ENCODE measurements around the gene GIT2.

Gene GIT2

DNA sequence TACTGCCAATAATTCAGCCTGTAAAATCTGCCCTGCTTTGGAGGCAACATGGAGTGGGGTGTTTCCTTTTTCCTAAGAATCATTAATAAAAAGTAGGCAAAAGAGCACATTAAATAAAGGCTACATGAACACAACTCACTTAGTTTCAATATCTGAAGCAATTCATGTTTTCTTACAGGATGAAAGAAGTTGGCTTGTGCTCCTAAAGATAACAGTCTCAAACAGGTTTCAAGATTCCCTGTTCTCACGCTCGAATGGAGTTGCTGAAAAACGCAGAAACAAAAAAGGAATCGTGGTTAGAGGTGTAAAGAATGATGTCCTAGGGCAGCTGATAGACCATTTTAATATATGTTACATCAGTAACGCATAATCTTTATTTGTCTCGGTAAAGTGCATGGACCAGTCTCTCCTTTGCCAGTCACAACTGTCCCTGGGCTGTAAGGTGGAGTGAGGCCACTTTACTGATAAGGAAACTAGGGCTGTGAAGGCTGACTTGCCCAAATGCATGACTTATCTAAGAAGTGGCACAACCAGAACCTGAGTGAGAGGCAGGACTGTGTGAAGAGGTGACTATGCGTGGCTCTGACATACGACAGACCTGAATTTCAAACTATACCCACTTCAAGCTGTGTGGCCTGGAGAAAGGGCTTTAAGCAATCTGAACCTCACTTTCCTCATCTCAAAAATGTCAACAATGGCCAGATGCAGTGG, 12.6 kb downstream of the GIT2 start:
- DNase-seq, result no peak

DNA sequence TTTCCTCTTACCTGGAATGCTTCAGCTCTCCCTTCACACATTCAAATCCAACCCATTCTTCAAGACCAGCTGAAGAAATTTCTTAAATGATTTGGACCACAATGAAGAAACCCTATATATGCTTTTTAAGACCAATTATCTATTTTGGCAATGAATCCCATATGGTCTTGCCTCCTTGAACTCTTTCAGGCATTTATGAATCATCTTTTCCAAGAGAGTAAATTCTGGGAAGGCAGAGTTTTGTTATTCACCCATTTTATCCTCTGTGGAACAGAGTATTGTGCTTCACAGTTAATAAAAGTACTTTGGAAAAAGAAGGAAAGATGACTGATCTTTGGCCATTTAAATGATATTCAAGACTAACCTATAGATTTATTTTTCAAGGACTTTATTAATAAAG, 14.0 kb downstream of the GIT2 start:
- DNase-seq, result no peak

DNA sequence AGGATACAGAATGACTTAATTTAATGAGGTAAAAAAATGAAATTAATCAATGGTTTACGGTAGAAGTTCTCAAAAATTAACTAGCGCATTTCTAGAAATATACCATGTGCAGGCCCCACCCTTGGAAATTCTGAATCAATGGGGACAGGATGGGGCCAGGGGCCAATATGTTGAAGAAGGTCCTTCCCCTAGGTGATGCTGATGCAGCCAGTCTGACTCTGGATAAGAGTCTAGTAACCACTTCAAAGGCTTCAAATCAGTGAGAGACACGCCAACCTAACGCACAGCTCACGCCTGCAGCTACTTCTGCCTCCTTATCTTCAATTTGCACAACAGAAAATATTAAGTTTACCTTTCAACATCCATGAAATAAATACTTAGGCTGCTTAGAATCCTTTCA, 14.9 kb downstream of the GIT2 start:
- DNase-seq, result no peak

GRCh38 chr12:109972821-109973220, 23.3 kb downstream of the GIT2 start:
- DNase-seq, result no peak

- DNase-seq, result no peak
Measured at GRCh38 chr12:109968801-109969200, 27.4 kb downstream of the GIT2 start.

DNA sequence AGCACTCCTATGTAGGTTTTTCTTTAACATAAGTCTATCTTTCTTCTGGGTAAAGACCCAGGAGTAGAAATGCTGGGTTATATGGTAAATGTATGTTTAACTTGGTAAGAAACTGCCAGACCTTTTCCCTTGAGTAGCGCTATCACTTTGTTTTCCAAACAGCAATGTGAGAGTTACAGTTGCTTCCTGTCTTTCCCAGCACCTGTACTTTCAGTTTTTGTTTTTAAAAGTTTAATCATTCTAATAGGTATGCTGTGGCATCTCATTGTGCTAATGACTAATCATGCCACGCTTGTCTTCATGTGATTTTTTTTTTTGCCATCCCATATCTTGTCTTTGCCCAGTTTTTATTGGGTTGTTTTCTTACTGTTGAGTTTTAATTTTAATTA, 28.1 kb downstream of the GIT2 start:
- no peak for DNase-seq

DNA sequence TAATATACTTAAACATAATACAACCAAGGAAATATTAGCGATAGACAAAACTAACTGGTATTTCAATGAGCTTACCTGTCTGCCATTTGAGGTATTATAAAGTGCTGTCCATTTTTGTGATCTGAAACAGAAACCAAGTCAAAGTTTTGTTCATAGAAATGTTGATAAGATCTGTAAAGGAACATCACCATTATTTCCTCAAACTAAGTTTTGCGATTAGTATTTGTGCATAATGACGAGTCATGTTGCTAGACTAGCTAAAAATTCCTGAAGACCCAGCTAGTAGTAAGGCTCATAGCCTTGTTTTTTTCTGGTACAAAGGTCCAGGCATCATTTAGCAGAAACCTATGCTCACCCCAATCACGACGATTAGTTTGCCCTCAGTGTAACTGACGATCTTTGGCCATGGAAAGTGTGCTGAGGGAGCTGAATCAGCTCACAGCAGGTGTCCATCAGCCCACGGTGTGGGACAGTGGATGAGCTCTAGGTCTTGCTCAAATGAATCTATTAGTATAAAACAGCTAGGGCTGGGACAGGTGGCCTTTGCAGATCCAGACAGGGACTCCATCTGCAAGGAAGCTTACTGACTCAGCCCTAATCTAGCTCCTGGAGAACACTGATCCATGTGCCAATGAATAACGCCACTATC, 28.7 kb downstream of the GIT2 start:
- no peak for DNase-seq

DNA sequence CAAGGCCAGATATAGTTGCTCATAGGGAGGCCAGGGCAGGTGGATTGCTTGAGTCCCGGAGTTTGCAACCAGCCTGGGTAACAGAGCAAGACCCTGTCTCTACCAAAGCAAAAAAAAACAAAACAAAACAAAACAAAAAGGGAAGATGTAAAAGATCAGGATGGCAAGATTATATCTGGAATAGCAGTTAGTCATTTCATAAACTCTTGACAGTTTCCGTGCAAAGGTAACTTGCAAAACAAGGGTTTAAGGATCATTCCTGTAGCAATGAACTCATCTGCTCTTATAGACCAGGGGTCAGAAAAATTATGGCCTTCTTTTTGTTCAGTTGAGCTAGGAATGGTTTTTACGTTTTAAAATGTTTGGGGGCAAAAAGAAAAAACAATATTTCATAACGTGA, 29.6 kb downstream of the GIT2 start:
- DNase-seq, result no peak

DNA sequence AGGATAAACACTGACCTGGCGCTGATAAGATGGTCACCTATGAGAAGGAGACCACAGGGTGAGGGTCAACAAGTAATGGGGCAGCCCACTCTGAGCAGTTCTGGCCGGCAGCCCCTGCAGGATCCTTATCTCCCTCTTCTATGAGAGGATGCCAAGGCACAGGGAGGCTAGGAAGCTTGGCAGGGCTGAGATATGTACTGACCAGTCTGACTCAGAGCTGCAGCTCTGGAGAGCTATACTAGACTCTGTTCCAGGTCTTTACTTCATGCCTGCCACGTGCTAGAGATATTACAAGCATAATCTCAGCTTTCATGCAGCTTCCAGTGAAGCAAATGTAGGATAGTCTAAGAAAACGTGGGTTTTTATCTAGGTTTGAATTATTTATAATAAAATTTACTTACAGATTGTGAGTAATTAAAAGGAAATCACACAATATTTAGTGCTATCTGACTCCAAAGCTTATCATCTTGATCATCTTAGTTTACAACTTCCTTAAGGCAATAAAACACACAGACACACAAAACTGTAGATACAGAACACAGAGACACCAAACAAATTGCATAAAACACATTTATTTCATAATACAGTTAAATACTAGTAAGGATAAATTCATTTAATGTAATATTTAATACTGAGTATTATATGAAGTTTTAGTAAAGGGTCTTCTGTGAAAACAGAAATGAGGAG, 32.3 kb downstream of the GIT2 start:
- DNase-seq, result no peak

DNA sequence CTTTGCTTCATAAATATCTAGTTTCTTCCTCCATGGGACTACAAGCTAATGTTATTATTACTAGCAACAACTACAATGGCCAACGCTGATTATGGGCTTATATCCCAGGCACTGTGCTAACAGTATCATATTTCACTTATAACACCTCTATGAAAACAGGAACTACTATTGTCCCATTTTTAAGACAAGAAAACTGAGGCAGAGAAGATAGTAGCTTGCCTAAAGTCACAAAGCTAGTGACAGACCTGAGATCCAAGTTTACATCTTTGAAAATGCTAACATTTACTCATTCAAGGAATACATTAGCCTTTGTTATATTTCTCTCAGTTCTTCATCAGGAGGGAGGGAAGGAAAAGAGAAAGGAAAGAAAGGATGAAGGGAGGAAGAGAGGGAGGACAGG, 32.8 kb downstream of the GIT2 start:
- no peak for DNase-seq

DNA sequence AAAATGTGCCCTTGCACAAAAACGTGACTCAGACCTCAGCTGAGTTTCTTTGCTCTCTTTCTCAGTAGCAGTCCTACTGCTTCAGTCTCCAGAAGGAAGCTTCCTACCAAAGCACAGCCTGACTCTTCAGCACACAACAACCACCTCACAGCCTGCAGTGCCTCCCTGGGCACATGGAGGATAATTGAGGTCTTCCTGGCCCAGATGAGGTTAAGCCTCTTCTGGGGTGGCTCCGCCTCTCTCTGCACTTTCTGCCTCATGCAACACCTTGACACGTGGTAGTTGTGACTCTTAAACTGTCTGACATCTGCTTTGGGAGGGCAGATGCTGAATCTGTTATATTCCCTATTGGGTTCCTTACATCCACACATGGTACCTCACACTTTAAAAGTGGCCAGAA, 33.8 kb downstream of the GIT2 start:
- DNase-seq, result no peak

DNA sequence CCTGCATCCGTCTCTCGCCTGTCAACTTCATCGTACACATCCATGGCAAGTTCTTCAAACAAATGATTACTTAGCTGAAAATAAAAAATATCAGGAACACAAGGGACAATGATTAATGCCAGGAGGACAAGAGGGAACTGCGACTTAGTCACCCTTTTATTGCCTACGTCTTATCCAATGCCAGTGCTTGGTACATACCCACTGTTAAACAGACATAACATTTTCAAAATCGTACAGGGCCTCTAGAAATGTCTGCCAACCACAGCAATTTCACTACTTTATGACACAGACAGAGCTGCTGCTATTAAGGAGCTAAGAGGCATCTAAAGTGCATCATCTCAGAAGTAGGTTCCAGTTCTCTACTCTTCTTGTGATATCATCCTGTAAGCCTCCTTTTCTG, 34.6 kb downstream of the GIT2 start:
- no peak for DNase-seq

GRCh38 chr12:109961201-109961600, 35.0 kb downstream of the GIT2 start:
- DNase-seq, result peak in 5 of 51 donors; percentile 8 to 21 (median 15)

DNA sequence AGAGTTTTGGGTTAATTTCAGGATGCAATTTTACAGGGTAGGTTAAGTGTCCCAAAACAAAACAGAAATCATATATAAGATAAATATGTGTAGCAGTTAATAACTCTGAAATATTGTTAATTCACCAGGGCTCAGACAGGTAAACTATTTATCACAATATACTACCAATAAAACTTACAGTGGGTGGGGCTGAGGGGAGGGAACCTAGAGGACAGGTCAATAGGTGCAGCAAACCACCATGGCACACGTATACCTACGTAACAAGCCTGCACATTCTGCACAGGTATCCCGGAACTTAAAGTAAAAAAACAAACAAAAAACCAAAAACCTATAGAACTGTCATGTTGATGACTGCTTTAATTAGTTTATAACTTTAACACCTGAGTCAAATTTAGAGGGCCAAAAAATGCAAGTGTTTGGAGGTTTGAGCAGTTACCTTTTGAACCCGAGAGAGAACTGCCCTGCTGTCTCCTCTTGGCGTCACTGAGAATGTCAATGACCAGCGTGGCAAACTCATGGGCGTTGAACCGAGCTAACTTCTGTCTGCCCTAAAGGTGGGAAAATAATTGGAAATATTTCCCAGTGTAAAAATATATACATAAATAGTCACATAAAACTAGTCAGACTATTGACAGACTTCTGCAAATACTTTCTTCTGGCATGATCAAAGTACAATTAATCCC, 36.6 kb downstream of the GIT2 start:
- DNase-seq, result no peak

DNA sequence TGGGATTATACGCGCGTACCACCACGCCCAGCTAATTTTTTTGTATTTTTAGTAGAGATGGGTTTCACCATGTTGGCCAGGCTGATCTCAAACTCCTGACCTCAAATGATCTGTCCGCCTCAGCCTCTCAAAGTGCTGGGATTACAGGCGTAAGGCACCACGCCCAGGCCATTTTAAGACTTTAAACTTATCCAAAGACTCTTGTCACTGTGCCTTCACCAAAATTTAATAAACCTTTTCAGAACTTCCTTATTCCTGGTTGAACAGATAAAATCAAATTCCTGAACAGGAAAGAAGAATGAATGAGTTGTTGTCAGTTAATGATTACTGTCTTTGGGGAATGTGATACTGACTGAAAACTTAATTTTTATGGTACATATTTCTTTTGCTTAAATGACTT, 37.8 kb downstream of the GIT2 start:
- no peak for DNase-seq

DNA sequence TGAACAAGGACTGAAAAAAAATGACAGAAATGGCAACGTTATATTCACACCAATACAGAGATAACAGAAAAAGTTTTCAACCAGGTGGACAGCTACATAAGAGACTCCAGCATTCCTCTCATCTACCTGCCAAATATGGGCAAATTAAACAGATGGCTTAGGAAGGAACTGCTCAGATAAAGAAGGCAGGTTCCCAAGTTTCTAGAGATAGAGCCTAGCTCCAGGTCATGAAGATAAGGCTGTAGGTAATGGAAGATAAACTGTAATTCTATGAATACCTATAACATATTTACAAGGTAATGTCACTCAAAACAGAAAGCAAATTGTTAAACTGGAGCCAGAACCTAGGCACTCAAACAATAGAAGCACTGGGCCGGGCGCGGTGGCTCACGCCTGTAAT, 42.5 kb downstream of the GIT2 start:
- DNase-seq, result no peak

- no peak for DNase-seq
Measured at GRCh38 chr12:109952873-109953272, 43.3 kb downstream of the GIT2 start.

GRCh38 chr12:109952160-109952858, 43.9 kb downstream of the GIT2 start:
- DNase-seq, result peak in 1 of 51 donors; percentile 15

DNA sequence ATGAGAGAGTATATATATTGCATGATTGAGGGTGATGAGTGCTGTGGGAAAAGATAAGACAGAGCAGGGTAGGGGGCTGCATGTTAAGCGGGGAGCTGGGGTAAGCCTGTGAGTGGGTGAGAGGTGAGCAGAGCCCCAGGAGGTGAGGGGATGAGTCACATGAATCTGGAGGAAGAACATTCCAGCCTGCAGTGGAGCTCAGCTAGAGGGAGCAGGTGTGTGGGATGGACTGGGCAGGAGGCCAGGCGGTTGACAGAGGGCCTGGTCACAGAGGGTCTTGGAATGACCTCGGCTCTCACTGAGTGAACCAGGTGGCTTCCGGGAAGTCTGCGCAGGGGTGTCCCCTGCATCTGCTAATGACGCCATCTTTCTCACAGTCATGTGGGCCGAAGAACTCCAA, 44.4 kb downstream of the GIT2 start:
- DNase-seq, result no peak

DNA sequence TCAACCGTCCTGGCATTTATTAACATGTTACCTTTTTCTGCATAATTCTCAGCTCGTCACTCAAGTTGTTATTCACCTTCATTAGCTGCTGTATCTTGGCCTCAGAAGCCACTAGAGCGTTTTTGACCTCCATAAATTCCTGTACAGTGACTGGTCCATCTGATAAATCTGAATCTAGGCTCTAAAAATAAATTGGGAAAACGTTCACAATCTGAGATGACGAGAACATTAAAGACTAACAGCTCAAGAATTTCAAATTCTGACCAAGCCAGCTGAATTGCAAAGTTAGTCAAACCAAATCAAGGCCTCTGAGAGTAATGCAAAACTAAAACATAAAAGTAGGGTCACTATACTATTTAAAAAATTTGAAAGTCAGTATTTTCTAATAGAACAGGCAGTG, 45.0 kb downstream of the GIT2 start:
- DNase-seq, result no peak

DNA sequence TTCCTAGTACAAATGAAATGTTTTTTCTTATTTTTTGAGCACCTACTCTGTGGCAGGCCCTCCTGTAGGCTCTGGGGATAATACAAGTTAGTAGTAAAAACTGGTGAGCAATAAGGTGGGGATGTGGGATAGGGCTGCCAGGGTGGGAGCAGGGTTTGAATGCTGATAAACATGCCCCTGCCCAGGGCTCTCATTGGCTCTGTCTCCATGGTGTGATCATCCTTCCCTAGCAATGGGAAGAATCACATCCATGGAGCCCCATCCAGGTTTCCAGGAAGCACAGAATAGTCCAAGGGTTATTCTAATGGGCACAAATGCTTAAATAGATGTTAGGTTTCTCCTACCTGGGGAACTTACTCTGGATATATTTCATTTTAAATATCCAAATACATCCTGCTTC, 45.5 kb downstream of the GIT2 start:
- DNase-seq, result no peak

GRCh38 chr12:109949089-109949488, 47.1 kb downstream of the GIT2 start:
- no peak for DNase-seq
